NCI-H1436 (cell line): ENCODE data around the gene ELL.

ENCODE experiments used
- DNase-seq: peaks from one replicate; lab custom pipeline; 2025; lab: John Stamatoyannopoulos, UW

The ELL gene

GRCh38 chr19:18433735-18434398 lies 88.0 kb downstream of the ELL start:
- no peak for DNase-seq

GRCh38 chr19:18433015-18433691 lies 88.7 kb downstream of the ELL start:
- DNase-seq, result no peak

DNA sequence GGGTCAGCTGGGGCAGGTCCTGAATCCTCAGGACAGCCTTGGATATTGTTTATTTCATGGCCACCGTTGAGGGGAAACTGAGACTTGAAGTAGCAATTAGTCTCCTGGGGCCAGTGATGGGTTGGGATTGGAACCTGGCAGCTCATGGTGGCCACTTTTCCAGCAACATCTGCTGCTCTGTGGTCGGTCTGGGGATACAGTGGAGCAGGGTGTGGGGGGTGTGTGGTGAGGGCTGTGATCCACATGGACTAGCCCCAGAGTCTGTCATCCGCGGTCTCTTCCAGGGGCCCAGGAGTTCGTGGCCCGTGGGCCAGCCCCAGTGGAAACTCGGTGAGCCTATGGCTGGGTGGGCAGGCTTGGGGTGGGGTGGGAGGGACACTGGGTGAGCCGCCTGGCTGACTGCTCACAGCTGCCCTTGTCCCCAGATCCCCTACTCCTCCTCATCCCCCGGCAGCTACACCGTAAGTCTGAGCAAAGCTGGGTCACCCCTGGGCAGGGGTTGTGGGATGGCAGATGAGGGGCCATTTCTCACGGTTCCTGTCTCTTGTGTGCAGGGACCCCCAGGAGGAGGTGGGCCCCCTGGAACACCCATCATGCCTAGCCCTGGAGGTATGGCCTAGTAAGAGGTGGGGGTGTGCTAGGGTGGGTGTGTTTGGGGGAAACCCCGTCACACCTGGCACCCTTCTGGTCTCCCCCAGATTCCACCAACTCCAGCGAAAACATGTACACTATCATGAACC lies 89.4 kb downstream of the ELL start:
- DNase-seq, result no peak

- DNase-seq, result no peak
Measured at GRCh38 chr19:18431351-18432197, 90.3 kb downstream of the ELL start.

DNA sequence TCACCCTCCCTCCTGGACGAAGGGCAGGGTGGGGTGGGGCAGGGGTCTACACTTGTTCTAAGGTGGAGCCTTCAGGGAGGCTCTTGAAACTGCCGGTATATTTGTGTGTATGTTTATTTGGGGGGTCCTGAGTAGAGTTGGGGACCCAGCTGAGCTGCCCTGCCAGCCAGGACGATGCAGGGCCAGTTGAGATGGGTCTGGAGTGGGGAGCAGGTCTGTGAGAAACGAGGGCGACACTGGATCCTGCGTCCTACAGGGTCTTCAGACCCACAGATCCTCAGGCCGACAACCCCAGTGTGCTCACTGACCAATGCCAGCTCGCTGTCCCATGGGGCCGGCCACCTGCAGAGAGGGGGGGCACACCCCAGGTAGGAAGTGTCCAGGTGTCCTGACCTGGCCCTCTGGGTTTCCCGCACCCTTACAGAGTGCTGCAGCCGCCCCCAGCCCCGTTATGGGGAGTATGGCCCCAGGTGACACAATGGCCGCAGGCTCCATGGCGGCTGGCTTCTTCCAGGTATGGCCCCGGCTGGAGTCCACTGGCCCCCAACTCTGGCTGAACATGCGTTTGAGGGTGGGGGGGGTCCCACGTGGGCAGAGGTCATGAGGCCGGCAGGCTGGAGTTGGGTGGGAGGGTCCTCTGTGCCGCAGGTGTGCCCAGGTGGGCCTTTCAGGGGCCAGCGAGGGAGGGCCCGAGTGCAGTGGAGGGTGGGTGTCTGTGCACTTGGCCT lies 91.3 kb downstream of the ELL start:
- no peak for DNase-seq

DNA sequence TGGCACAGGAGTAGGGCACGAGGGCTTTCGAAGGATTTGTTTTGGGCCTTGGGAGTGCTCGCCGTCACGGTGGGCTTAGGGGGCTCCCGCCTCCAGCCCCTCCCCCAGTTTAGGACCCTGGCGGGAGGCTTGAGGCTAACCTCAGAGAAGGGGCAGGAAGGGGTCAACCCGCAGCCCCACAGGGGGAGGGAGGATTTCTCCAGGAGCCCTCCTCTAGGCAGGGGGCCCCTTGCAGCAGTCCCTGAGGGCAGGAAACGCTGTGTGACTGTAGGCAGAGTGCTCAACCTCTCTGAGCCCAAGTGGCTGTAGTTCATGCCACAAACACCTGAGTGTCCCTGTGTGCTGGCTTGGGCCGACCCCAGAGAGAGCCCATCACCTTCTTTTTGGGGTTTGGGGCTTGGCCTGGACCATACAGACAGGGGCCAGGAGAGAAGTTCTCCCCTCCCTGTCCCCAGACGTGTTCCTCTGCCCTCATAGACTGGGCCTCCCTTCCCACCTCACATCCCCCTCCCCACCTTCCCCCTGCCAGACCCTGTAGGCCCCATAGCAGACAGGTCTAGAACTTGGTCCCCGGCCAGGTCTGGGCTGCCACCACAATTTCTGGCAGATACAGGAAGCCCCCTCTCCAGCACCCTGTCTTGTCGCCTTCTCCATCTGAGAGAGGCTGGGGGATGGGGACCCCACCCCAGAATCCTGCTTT lies 92.0 kb downstream of the ELL start:
- no peak for DNase-seq

DNA sequence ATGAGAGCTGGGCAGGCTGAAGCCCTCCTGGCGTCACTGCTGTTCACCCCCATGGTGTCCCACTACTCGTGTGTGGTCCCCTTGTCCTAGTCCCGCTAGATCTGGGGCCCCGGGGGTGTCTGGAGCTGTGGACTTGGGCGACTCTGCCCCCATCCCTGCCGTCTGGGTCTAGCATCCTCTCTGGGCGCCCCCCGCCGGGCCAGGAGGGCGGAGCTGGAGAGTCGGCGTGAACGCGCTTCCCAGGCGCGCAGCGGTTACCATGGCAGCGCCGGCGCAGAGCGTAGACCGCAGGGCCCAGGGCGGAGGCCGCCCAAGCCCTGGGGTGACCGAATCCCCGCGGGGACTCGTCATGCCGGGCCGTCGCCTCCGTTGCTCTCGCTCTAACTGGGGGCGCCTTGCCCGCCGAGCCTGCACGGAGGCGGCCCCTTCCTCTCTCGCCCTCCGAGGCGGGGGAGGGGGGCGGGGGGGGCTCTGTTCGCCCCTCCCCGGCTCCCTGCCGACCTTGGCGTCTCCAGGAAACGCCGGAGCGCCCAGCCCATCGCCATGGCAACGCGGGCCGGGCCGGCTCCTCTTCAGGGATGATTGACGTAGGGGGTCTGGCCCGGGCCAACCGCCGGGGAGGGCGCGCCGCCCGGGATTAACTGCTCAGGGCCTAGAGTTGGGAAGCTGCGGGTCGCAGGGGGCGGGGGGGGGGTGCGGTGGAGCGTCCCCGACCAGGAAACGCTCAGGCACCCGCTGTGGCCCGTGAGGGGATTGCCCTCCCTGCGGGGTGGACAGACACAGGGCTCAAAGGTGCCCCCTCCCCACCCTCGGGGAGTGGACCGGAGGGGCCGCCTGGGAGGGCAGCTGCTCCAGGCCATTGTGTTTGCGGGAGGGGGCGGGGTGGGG lies 92.8 kb downstream of the ELL start:
- DNase-seq, result peak; percentile 94

- DNase-seq, result no peak
Measured at GRCh38 chr19:18428173-18428786, 93.6 kb downstream of the ELL start.

GRCh38 chr19:18427743-18428113 lies 94.1 kb downstream of the ELL start:
- DNase-seq, result no peak

DNA sequence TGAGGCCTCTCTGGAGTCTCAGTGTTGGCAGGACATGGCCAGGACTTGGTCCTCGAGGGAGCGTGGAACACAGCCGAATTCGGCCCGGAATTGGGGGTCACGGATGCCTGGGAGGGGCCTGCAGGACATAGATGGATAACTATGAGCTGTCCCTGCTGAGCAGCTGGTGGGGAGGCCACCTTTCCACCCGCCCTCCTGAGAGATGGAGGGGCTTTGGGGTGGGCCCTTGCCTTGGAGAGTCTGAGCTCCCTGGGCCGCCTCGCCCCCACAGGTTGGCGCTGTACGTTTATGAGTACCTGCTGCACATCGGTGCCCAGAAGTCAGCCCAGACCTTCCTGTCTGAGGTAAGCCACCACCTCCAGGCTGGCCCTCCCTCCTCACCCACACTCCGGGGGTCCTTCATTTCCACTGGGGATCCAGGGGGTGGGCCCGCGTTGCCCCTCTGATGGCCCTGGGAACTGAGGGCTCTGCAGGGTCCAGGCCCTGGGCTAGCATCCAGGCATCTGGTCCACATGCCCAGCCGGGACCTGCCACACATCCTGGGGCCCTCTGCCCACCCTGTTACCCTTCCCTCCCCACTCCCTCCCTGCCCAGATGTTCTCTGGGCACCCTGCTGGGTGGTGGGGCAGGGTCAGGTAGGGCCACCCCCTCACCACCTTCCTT lies 94.7 kb downstream of the ELL start:
- DNase-seq, result no peak

- no peak for DNase-seq
Measured at GRCh38 chr19:18426416-18426767, 95.5 kb downstream of the ELL start.

GRCh38 chr19:18425515-18426415 lies 96.1 kb downstream of the ELL start:
- DNase-seq, result no peak

GRCh38 chr19:18424890-18425514 lies 96.9 kb downstream of the ELL start:
- no peak for DNase-seq

GRCh38 chr19:18424122-18424889 lies 97.6 kb downstream of the ELL start:
- DNase-seq, result no peak

DNA sequence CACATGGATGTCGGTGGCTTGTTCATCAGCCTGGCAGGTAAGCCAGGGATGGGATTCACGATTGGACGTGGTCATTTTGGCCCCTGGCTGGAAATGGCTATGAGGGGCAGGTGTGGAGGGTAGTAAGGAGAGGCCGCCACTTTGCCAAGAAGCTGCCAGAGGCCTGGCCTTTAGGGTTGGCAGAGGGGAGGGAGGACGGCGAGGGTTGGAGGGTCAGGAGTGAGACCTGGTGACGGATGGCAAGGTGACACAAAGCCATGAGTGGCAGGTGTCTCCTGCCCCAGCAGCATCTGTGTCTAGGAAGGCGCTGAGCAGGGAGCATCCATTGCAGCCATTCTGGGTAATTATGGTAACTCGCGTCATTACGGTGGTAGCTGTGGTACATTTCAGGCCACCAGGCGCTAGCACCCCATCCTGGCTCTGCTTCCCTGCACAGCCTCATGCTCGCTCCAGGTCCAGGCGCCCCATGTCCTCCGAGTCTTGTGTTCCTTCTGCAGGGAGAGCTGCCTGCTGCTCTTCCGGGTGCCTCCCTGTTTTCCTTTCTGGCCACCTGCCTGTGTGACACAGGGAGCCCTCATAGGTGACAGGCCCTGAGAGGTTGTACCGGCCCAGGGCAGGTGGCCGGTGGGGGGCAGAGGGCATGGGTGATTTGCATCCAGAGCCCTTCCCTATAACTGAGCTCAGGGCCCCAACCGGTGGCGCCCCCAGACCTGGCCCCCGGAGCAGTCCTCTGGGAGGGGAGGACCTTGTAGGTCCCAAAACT lies 98.4 kb downstream of the ELL start:
- DNase-seq, result no peak
